Measurements from ENCODE around the gene ABL2.
A peak's percentile ranks its signal among the peaks of the same experiment; 100 is the strongest.
"Not testable (repeated sequence)": the region's sequence is repeated elsewhere in the genome, so short reads cannot be mapped to it uniquely, and the experiment has no call there.

Gene ABL2

DNA sequence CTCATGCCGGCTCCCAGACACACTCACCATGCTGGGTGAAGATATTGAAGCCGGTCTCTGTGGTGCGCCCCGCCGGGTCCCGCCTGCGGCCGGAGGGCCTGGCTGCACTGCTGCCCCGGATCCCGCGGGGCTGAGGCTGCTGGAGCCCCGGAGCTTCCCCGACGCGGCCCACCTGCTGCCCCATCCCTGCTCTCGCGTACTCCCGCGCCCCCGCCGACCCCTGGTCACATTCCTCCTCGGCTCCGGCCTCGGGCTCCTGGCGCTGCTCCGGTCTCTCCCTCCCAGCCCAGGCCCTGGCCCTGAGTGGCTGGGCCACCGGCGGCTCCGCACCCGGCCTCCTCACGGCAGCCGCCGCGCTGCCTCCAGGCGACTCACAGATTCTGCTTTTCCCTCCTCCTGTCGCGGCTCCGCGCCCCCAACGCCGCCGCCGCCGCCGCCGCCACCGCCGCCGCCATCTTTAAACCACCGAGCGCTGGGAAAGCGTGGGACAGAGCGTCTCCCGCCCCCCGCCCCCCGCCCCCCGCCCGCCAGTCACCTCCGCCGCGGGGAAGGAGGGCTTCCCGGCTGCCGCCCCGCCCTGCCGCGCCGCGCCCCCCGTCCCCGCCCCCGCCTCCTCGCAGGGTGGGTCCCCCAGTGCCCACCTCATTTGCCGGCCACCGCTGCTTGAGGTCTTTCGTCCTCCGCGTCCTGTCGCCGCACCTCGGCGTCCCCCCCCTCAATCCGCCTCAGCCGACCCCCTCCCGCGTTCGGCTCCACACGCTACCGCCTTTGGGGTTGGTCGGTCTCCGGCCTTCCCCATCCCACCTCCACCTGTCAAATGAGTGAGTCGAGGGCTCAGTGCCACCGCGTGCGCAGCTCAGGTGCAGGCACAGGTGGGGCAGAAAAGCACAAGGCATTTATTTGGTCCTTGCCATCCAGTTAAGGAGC is at the start of gene ABL2:
Gene ABL2, minus strand, starts transcription at position 464 of the 927 bp plus-strand sequence. Its CDS starts 280 bp downstream, at position 184.
- DNase-seq (ENCODE audit: low read depth): peak; percentile 32

DNA sequence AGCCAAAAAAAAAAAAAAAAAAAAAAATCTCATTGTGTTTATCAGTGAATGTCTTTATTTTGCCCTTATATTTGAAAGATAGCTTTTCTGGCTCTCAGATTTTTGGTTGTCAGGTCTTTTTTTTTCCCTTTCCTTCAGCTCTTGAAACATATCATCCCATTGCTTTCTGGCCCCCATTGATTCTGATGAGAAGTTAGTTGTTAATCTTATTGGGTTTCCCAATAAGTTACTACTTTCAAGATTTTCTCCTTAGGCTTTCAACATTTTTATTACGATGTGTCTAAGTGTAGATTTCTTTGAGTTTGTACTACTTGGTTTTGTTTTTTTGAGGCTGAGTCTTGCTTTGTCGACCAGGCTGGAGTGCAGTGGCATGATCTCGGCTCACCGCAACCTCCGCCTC is 49.4 kb upstream of the ABL2 start:
- DNase-seq (ENCODE audit: low read depth): no peak

DNA sequence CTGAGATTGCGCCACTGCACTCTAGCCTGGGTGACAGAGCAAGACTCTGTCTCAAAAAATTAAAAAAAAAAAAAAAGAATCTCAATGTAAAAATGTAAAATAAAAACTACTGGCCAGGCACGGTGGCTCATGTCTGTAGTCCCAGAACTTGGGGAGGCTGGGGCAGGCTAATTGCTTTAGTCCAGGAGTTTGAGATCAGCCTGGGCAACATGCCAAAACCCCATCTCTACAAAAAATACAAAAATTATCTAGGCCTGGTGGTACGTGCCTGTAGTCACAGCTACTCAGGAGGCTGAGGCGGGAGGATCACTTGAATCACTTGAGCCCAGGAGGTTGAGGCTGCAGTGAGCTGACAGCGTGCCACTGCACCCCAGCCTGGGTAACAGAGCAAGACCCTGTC is 44.9 kb upstream of the ABL2 start:
- DNase-seq (ENCODE audit: low read depth): not testable (repeated sequence)

DNA sequence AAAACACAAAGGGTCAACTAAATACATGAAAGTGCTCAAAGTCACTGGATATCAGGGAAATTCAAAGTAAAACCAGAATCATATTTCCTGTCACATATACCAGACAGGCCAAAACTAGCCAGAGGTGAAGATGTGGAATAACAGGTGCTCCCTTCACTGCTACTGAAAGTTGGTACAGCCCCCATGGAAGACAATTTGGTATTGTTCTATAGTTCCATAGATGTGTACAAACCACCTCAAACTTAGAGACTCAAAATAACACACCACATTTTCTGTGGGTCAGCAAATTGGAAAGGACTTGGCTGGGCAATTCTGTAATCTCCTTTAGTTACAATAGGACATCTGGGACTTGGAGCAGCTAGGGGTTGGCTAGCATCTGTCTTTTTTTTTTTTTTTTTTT is 39.6 kb upstream of the ABL2 start:
- DNase-seq (ENCODE audit: low read depth): no peak

DNA sequence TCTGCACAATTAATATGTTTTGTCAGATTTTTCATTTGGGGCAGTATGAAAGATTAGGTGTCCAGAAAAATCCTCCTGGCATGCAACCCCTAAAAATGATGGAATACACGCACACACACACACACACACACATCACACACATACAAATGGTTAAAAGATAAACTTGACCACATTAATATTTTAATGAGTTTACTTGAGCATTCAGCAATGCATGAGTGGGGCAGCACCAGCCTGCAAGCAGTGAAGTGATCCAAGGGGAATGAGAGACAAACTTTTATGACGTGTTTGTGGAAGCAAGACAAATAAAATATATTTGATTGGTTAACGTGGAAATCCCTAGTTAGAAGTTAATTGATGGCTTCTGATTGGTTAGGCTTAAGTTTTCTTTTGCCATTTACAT is 35.0 kb upstream of the ABL2 start:
- no peak for DNase-seq (ENCODE audit: low read depth)

DNA sequence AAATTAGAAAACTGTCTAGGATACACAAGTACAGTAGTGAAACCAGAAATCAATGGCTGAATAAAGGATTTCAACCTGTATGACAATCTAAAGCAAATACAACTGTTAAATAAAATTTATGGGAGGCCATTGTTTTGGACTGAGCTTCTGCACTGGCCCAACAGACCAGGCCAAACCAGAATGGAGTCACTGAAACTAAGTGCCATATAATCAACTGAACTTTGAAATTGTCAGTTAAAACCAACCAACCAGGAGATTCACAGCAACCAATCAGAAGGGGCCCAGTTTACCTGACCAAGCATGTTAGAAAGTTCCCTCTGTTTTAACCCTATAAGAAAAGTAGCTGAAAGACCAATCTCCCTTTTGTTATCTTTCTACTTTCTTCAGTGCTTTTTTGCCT is 33.6 kb upstream of the ABL2 start:
- DNase-seq (ENCODE audit: low read depth): no peak

DNA sequence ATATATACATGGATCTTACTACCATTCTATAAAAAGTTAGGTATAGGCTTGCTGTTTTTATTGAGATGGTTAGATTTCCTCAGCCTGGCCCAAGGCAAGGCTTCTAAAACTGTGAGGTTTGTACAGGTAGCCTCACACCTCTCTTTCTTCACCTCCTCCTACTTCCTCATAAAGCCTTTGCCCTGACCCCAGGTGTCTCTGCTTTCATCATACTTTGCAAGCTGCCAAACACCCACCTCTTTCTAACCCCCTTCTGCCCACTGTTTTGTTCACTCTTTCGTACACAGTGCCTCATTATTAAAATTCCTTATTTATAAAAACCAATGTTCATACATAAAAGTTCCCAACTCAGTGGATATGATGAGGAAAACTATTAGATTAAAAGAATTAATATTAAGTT is 32.7 kb upstream of the ABL2 start:
- no peak for DNase-seq (ENCODE audit: low read depth)

DNA sequence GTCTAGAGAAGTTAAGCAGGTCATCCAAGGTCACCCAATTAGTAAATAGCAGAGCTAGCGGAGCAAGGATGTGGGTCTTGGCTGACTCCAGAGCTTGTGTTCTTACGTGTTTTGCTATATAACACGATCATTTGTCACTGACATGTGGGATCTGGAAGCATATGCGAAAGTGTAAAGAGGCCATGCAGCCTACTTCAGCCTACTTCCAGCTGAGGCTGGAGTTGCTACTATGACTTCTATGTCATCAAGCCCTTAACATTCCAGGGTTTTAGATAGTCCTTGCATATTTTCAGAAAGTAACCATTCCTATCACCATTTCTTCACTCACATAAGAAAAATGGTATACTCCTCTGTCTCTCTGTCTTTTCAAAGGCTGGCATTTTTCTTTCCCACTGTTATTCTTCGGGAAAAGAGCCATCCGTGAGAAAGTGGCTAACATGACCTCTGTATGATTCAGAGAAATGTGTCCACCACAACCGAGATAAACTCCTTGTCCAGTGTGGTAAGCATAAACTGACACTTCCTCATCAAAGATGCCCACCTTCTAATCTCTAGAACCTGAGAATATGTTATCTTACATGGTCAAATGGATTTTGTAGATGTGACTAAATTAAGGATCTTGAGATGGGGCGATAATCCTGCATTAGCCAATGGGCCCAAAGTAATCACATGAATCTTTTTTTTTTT is 24.0 kb upstream of the ABL2 start:
- no peak for DNase-seq (ENCODE audit: low read depth)

DNA sequence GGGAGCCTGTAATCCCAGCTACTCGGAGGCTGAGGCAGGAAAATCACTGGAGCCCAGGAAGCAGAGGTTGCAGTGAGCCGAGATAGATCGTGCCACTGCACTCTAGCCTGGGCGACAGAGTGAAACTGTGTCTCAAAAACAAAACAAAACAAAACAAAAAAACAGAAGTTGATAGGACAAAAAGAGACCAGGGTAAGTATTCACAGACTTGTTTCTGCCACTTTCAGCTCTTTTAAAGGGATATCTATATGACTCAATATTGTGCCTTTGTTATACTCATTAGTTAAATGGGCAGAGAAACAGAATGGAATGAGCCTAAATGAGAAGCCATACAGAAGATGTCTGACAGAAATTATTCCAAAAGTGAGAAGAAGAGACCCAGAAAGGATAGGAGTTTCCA is 23.1 kb upstream of the ABL2 start:
- no peak for DNase-seq (ENCODE audit: low read depth)

DNA sequence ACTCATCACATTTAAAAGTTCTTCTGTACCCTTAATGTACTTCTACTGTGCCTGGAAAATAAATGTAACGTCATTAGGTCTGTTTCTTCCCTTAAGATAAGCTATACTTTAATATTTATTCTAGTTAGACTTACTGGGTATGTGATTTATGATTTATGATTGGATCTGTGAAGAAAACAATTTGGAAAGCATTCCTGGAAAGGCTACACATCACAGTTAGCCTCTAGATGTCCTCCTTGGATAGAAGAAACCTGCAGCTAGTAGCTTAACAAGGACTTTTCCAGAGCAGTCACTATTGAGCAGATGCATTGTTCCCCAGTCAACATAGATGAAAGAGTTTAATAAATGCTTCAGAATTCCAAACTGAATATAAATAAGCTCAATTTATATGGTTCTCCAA is 22.2 kb upstream of the ABL2 start:
- DNase-seq (ENCODE audit: low read depth): no peak

DNA sequence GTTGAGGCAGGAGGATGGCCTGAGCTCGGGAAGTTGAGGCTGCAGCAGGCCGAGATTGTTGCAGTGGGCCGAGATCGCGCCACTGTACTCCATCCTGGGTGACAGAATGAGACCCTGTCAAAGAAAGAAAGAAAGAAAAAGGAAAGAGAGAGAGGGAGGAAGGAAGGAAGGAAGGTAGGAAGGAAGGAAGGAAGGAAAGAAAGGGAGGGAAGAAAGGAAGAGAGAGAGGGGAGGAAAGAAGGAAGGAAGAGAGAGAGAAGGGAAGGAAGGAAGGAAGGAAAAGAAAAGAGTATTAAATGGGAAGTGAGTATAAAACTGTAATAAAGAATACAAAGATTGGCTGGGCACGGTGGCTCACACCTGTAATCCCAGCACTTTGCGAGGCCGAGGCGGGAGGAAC is 18.4 kb upstream of the ABL2 start:
- no peak for DNase-seq (ENCODE audit: low read depth)

DNA sequence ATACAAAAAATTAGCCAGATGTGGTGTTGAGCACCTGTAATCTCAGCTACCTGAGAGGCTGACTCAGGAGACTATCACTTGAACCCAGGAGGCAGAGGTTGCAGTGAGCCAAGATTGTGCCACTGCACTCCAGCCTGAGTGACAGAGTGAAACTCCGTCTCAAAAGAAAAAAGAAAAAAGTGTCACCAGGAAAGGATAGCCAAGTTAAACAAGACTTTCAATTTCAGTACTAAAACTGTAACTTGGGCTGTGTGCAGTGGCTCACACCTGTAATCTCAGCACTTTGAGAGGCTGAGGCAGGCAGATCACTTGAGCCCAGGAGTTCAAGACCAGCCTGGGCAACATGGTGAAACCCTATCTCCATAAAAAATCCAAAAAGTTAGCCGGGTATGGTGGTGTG is 15.9 kb upstream of the ABL2 start:
- DNase-seq (ENCODE audit: low read depth): not testable (repeated sequence)

DNA sequence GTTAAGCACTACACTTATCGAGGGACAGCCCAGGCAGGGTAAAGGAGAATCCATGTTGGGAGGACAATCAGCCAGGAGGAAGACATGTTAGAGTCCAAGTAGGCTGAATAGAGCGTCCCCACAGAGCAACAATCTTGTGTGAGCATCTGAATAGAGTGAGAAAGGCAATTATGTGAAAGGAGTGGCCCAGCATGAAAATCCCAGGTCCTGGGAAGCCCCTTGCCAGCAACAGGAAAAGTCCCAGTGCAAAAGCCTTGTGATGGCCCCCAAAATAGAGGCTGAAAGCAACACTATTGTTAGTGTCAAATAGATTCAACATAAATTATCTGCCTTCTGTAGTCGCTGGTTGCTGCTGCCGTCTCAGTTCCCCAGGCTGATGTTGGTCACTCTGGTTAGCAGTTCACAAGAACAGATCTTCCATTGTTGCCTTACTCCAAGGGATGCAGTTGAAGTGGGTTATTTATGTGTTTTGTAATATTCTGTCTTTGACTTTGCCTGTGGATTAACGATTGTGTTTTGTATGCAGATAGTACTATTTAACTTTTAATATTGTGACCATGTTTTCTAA is 12.1 kb upstream of the ABL2 start:
- no peak for DNase-seq (ENCODE audit: low read depth)

DNA sequence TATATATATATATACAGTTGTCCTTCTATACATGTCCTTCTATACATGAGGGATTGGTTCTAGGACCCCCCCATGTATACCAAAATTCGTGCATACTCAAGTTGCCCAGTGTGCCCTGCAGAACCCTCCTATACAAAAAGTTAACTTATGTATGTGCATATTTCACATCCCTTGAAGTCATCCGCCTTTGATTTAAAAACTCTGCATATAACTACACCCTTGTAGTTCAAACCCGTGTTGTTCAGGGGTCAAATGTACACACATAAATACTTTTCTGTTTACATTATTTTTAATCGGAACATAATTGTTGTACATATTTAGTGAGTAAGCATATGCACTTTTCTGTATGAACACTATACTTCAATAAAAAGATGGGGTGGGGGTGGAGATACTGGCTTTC is 7.7 kb upstream of the ABL2 start:
- no peak for DNase-seq (ENCODE audit: low read depth)

DNA sequence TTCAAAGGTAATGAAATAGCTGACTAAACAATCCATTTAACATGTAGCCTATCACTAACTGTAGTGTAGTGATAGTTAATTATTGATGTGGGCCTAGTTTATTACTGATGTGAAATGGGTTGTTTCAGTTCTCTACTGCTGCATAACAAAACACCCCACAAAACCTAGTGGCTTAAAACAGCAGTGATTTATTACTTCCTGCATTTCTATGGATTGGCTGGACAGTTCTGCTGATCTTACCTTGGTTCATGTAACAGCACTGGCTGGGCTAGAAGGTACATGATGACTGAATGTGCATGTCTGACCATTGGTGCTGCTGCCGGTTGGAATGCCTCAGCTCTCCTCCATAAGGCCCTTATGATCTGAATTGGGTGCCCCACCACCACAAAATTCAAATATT is 5.4 kb upstream of the ABL2 start:
- DNase-seq (ENCODE audit: low read depth): no peak

DNA sequence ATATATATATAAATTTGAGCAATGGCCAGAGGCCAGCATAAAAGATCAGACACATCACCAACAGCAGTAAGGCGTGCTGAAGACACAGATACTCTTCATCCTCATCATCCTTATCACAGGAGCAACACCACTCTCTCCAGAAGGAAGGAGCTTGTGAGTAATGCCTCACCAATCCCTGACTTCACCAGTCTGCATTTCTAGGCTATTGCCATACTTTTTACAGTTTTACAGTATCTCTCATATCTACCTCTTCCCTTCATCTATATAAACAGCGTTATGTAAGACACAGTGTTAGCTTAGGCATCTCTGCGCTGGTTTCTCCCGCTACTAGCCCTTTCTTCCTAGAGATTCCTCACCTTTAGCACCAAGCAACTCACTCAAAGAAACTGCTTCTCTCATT is 2.4 kb upstream of the ABL2 start:
- DNase-seq (ENCODE audit: low read depth): no peak

DNA sequence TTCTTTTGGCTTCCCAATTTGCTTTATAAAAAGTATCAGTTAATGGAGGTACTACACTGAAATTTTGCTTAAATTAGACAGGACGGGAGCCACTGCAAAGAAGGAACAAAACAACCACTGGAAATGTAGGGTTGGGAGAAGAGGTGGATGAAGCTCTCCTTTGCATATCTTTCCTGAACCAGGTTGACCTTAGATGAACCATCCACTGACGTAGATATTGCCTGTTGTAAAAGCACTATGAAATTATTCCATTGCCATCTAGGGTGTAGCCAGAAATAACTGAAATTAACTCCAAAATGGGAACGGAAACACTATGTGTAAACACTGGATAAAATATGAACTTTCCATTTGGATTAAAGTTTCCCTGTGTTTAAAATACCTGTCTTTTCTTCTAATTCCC is 1.2 kb upstream of the ABL2 start:
- no peak for DNase-seq (ENCODE audit: low read depth)

DNA sequence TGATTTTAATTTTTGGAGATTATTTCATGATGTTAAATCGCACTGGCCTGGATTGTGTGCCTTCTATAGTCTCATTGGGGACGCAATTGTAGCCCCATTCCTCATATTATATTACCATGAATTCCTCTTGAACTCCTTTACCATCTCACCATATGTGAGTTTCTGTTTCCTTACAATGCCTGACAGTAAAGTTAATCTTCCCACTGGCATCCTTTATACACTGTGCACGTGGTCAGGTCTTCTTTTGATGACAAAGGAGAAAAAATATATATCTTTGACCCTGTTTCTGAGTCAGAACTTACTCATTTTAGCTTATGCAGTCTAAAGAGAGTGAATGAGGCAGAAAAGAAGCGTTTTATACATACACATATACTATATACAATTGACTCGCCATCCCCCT is 774 bp upstream of the ABL2 start:
- no peak for DNase-seq (ENCODE audit: low read depth)

DNA sequence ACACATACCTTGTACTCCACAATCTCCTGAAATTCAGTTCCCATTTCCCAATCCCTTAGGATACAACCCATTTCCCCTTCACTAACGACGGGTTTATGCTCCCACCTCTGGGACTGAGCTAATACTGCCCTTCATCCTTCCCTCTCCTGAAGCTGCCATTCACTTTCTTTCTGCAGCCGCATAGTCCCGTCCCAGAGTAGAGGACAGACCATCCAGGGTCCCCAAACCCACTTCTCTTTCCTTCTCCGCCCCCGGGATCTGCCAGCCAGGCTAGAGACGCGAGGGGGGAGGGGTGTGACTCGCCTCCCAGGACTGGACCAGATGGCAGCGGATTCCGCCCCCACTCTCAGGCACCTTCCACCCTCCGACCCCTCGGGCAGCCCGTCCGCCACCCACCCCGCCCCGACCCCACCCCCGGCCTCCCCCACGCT is 679 bp downstream of the ABL2 start:
- DNase-seq (ENCODE audit: low read depth): peak; percentile 42

DNA sequence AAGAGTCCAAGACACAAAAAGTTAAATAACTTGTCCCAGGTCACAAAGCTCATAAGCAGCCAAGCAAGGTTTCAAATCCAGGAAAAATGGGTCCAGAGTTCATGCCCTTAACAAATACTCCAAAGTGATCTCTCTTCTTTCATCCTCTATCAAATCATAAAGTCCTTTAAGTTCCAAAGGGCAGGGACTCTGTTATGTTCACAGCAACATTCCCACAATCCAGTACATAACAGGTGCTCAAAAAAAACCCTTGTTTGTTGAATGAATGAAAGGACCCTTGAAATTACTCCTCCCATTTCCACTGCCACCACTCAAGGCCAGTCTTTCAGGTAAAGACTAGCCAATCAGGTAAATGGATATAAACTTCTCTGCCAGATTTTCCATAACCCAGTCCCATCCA is 2.7 kb downstream of the ABL2 start:
- no peak for DNase-seq (ENCODE audit: low read depth)

DNA sequence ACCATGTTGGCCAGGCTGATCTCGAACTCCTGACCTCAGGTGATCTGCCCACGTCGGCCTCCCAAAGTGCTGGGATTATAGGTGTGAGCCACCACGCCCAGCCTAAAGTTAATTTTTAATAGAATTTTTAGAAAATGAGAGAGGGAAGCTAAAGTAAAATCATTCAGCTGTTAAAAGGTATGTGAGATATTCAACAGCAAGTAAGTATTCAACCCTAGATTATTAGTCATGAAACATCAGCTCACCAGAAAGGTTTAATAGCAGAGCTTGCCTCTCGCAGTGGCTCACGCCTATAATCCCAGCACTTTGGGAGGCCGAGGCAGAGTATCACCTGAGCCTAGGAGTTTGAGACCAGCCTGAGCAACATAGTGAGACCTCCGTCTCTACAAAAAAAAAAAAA is 5.0 kb downstream of the ABL2 start:
- DNase-seq (ENCODE audit: low read depth): not testable (repeated sequence)

DNA sequence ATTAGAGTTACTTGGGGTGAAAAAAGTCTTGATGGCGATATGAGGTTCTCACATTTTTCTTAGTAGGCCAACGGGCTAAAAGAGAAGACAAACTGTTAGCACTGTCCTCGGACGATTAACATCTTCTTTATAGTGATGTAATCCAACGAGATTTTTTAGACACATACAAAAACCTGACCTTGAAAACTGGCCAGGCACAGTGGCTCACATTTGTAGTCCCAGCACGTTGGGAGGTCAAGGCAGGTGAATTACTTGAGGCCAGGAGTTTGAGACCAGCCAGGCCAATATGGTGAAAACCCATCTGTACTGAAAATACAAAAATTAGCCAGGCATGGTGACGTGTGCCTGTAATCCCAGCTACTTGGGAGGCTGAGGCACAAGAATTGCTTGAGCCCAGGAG is 8.4 kb downstream of the ABL2 start:
- DNase-seq (ENCODE audit: low read depth): not testable (repeated sequence)

DNA sequence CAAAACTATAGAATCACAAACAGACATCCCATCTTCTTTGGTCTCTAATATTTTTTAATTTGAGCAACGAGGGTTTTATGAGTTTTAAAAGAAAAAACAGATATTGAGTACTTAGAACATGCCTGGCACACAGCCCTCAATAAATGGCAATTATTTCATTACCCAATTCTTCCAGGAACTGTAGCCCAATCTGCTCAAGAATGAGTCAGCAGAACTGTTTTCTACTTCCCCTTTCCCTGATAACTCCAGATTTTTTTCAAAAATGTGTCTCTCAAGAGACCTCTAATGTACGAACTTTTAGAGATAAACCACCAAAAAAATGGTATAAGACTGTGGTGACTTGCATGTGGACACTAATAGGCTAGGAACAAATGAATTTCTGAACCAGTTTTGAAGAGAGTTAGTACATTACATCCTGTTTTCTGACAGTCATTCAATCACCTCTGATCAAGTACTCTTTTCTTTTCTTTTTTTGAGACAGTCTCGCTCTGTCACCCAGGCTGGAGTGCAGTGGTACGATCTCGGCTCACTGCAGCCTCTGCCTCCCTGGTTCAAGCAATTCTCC is 11.5 kb downstream of the ABL2 start:
- peak; percentile 52 for DNase-seq (ENCODE audit: low read depth)
